Activated CD4-positive, alpha-beta T cell treated with anti-CD3 and anti-CD28 coated beads for 36 hours (primary cell): ENCODE measurements around the gene PTPRM. TPM values are rescaled to one million over a fixed set of nuclear protein-coding genes. Genes with fewer than 3 reads are reported as not detected.

Experiments
- ATAC-seq: fragments of 200-7000 bp; cut with Tn5 transposase; one replicate; pipeline ENCODE4 v1.10.0; 2021; ENCODE audit warnings: mild to moderate bottlenecking, moderate library complexity
- CTCF ChIA-PET: fragments of 350-600 bp; sonication (Branson Sonifier 250); formaldehyde crosslinking; loops from one replicate; lab custom pipeline; 2021; ENCODE audit warnings: antibody characterized with exemption; lab: Charles Lee
- POLR2A ChIA-PET: fragments of 350-600 bp; sonication (Branson Sonifier 250); formaldehyde crosslinking; loops from one replicate; lab custom pipeline; 2021; ENCODE audit warnings: antibody characterized with exemption, inconsistent platforms; lab: Charles Lee
- DNase-seq: peaks from one replicate; pipeline ENCODE4 v3.0.0-alpha.2; 2020
- H3K27ac Mint-ChIP-seq: one replicate; pipeline ENCODE4 v1.8.0; 2021; ENCODE audit warnings: mixed read lengths
- H3K27me3 Mint-ChIP-seq: one replicate; pipeline ENCODE4 v1.8.0; 2021; ENCODE audit warnings: mixed read lengths
- H3K36me3 Mint-ChIP-seq: one replicate; pipeline ENCODE4 v1.8.0; 2021; ENCODE audit warnings: low read depth, mixed read lengths
- H3K4me1 Mint-ChIP-seq: one replicate; pipeline ENCODE4 v1.8.0; 2021; ENCODE audit warnings: mixed read lengths
- H3K4me3 Mint-ChIP-seq: one replicate; pipeline ENCODE4 v1.8.0; 2021; ENCODE audit warnings: mild to moderate bottlenecking, moderate library complexity, mixed read lengths
- H3K9me3 Mint-ChIP-seq: one replicate; pipeline ENCODE4 v1.8.0; 2021; ENCODE audit warnings: low read depth, mixed read lengths
- intact Hi-C, 2 experiments: fragments of 100-400 bp; cut with DNase I in 1 of 2; cut with micrococcal nuclease in 1 of 2; formaldehyde crosslinking; loops; one replicate each; pipeline versions ENCODE4 v1.14.2 to v1.15.1; 2022 to 2024; cut with DNase I, micrococcal nuclease
- total RNA-seq, 2 experiments: library from RNA; stranded (reverse); gene quantifications; one replicate each; pipeline ENCODE4 v1.2.3, GENCODE V29; 2021

Gene PTPRM
- total RNA-seq, 2 experiments from 2014 or later, result 6.5 to 14.0 TPM

DNA sequence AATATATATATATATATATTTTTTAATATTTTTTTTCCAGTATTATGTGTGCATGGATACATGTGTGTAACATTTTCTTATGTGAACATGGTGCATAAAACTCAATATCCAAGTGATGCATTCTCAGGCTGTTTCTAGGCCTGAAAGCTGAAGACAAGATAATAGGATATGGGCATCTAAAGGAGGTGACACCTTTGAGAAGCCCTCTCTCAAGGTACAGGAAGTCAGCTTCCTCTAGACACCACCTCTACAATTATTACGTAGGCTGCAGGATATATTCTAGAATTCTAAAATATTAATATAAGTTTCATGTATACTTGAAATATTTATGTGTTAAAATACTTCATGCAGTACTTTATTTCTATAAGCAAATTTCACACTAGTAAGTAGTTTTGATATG lies 327.5 kb downstream of the PTPRM start:
- H3K9me3 Mint-ChIP-seq, result no peaks in the 10 kb centered on the region
- ChIA-PET POLR2A (no interaction called here), CTCF (interaction anchor here (0.7 kb wide), 1 partner anchor 11 kb away, joined by 3 read pairs; no protein-coding TSS in a partner anchor)
- H3K27ac Mint-ChIP-seq, result no peak overlapping the region
- intact Hi-C loops, result loop anchor here in 1 of 2 experiments (5.0 kb wide), 1 partner anchor 52 kb away; no protein-coding TSS in a partner anchor
- H3K36me3 Mint-ChIP-seq, result no peaks in the 10 kb centered on the region
- H3K4me3 Mint-ChIP-seq, result no peak overlapping the region
- no peaks in the 10 kb centered on the region for H3K27me3 Mint-ChIP-seq
- H3K4me1 Mint-ChIP-seq, result peaks cover 2% of the 10 kb centered on the region
- ATAC-seq (no peak), DNase-seq (no peak)

GRCh38 chr18:7895346-7895745 lies 328.2 kb downstream of the PTPRM start:
- H3K4me3 Mint-ChIP-seq, result no peak overlapping the region
- ATAC-seq (no peak), DNase-seq (no peak)
- no peaks in the 10 kb centered on the region for H3K36me3 Mint-ChIP-seq
- intact Hi-C loops, result no loop called here
- CTCF ChIA-PET, result no interaction called here
- no peaks in the 10 kb centered on the region for H3K9me3 Mint-ChIP-seq
- no peak overlapping the region for H3K27ac Mint-ChIP-seq
- H3K4me1 Mint-ChIP-seq, result no peaks in the 10 kb centered on the region
- POLR2A ChIA-PET, result no interaction called here
- H3K27me3 Mint-ChIP-seq, result no peaks in the 10 kb centered on the region

DNA sequence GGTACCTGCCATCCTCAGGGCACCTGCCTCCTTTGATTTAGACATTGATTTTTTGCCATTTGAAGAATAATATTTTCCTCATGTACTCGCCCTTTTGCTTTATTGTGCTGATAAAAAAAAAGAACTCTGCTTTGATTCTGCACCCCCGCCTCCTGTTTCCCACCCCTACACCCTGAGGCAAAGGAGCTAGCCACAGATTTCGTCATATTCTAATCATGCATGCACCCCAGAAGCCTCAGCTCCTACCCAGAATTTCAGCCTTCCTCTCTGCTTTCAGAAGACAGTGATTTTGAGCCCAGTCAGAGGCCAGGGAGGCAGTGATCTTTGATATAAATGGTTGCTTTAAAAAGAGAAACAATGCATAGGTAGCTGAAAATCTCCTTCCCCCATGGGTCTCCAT lies 329.0 kb downstream of the PTPRM start:
- no peaks in the 10 kb centered on the region for H3K27me3 Mint-ChIP-seq
- ATAC-seq, result no peak

DNA sequence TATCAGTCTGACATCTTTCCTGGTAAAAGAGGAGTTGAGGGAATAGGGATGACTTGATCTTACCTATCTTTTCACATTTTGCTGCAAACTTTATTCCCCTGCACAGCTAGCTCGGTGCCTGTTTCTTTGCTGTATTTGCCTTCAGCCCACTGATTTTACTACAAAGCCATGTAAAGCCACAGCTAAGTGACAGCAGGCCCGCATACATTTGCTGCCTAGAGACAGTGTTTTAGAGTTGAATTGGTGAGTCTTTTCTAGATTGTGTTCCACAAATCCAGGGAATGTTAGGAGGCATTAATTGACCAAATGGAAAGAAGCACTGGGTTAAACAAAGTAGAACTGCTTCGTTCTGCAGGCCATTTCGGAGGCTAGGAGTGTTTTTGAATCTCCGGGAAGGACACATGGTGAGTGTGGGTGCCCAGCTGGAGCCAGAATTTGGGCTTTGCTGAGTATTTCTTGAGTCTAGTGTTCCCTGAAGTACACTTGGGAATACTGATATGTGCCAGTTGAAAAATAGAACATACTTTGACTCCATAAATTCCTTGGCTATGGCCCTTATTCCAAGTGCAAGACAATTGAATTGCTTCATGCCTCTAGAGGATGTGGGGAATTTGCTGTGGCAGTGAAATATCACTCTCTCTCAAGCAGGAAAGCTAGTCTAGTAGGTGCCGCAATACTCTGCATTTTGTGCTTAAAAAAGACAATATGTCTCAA lies 329.8 kb downstream of the PTPRM start:
- no peaks in the 10 kb centered on the region for H3K36me3 Mint-ChIP-seq
- H3K27me3 Mint-ChIP-seq, result no peaks in the 10 kb centered on the region
- DNase-seq (no peak), ATAC-seq (no peak)
- ChIA-PET POLR2A (no interaction called here), CTCF (interaction anchor here (0.6 kb wide), 1 partner anchor 24 kb away, joined by 3 read pairs; no protein-coding TSS in a partner anchor)
- no peaks in the 10 kb centered on the region for H3K4me1 Mint-ChIP-seq
- H3K4me3 Mint-ChIP-seq, result no peak overlapping the region
- no peak overlapping the region for H3K27ac Mint-ChIP-seq
- no peaks in the 10 kb centered on the region for H3K9me3 Mint-ChIP-seq
- intact Hi-C loops, result no loop called here

More for the DNA sequence above, 329.0 kb downstream of the PTPRM start:
- Mint-ChIP-seq H3K4me1 (no peaks in the 10 kb centered on the region), H3K27ac (no peak overlapping the region), H3K9me3 (no peaks in the 10 kb centered on the region), H3K4me3 (no peak overlapping the region), H3K36me3 (no peaks in the 10 kb centered on the region)
- ChIA-PET POLR2A (no interaction called here), CTCF (no interaction called here)
- DNase-seq, result no peak
- intact Hi-C loops, result no loop called here

- CTCF ChIA-PET, result no interaction called here
These were observed 331.1 kb downstream of the PTPRM start for GRCh38 chr18:7898181-7898580.

GRCh38 chr18:7899078-7899477 lies 332.0 kb downstream of the PTPRM start:
- no peaks in the 10 kb centered on the region for H3K27me3 Mint-ChIP-seq
- H3K9me3 Mint-ChIP-seq, result no peaks in the 10 kb centered on the region
- DNase-seq (no peak), ATAC-seq (no peak)
- ChIA-PET CTCF (no interaction called here), POLR2A (no interaction called here)
- no peak overlapping the region for H3K27ac Mint-ChIP-seq
- H3K4me1 Mint-ChIP-seq, result no peaks in the 10 kb centered on the region
- intact Hi-C loops, result no loop called here
- H3K36me3 Mint-ChIP-seq, result no peaks in the 10 kb centered on the region
- no peak overlapping the region for H3K4me3 Mint-ChIP-seq

More at GRCh38 chr18:7898181-7898580, 331.1 kb downstream of the PTPRM start:
- H3K36me3 Mint-ChIP-seq, result no peaks in the 10 kb centered on the region
- no peaks in the 10 kb centered on the region for H3K9me3 Mint-ChIP-seq
- no peak overlapping the region for H3K4me3 Mint-ChIP-seq
- POLR2A ChIA-PET, result no interaction called here
- DNase-seq (no peak), ATAC-seq (no peak)
- H3K27ac Mint-ChIP-seq, result no peak overlapping the region
- H3K4me1 Mint-ChIP-seq, result no peaks in the 10 kb centered on the region
- no peaks in the 10 kb centered on the region for H3K27me3 Mint-ChIP-seq
- intact Hi-C loops, result no loop called here

DNA sequence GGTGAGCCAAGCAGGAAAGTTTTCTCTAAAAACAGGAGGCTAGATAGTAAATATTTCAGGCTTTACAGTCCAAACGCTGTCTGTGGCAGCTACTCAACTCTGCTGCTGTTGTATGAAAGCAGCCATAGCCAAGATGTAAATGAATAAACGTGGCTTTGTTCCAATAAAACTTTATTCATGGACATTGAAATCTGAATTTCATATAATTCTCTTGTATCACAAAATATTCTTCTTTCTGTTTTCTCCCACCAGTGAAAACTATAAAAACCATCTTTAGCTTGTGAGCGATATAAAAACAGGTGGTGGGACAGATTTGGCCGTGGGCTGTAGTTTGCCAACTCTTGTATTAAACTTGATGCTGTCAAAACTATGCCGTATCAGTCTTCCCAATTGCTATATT lies 333.0 kb downstream of the PTPRM start:
- Mint-ChIP-seq H3K36me3 (no peaks in the 10 kb centered on the region), H3K4me1 (no peaks in the 10 kb centered on the region), H3K9me3 (no peaks in the 10 kb centered on the region), H3K27ac (no peak overlapping the region), H3K27me3 (no peaks in the 10 kb centered on the region), H3K4me3 (no peak overlapping the region)
- CTCF ChIA-PET, result no interaction called here
- no peak for ATAC-seq
- DNase-seq, result no peak
- POLR2A ChIA-PET, result no interaction called here
- intact Hi-C loops, result no loop called here

DNA sequence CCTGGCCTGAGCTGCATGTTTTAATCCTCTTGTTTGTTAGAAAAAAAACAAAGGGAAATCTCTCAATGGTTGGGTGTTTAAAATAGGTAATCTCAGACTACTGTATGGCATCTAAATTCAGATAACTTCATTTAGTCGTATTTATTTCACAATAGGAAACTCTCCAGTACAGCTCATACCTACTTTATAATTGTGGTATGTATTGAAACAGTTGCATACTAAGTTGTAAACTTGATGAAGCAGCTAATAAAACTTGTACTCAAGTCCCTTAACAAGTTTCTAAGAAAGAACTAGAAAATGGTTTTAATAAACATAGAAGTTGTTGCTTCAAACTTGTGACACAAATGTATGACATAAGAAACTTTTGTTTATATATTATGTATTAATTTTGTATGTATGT lies 334.5 kb downstream of the PTPRM start:
- Mint-ChIP-seq H3K27me3 (no peaks in the 10 kb centered on the region), H3K9me3 (no peaks in the 10 kb centered on the region), H3K4me1 (no peaks in the 10 kb centered on the region), H3K4me3 (no peak overlapping the region), H3K36me3 (no peaks in the 10 kb centered on the region), H3K27ac (no peak overlapping the region)
- ChIA-PET POLR2A (no interaction called here), CTCF (no interaction called here)
- DNase-seq (no peak), ATAC-seq (no peak)
- intact Hi-C loops, result no loop called here

GRCh38 chr18:7902399-7902839 lies 335.3 kb downstream of the PTPRM start:
- DNase-seq, result no peak
- Mint-ChIP-seq H3K4me1 (no peaks in the 10 kb centered on the region), H3K9me3 (no peaks in the 10 kb centered on the region), H3K27me3 (no peaks in the 10 kb centered on the region), H3K36me3 (no peaks in the 10 kb centered on the region), H3K4me3 (no peak overlapping the region), H3K27ac (no peak overlapping the region)
- CTCF ChIA-PET, result interaction anchor here (0.8 kb wide), 1 partner anchor 115 kb away, joined by 3 read pairs; no protein-coding TSS in a partner anchor
- POLR2A ChIA-PET, result no interaction called here
- no peak for ATAC-seq
- intact Hi-C loops, result no loop called here

DNA sequence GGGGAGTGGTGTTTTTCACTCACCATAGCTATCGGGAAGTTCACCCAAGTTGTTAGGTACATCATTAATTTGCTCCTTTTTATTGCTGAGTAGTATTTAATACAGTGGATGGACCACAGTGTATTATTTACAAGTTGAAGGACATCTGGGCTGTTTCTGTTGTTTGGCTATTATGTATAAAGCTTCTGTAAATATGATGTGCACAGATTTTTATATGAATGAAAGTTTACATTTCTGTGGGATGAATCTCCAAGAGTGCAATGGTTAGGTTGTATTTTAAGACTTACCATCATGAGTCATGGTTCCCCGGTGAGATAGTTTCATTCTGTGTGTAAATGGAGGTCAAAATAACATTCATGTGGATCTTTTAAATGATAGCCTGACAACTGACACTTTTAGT lies 337.4 kb downstream of the PTPRM start:
- Mint-ChIP-seq H3K4me3 (no peak overlapping the region), H3K36me3 (no peaks in the 10 kb centered on the region), H3K9me3 (no peaks in the 10 kb centered on the region), H3K4me1 (no peaks in the 10 kb centered on the region), H3K27ac (no peak overlapping the region), H3K27me3 (no peaks in the 10 kb centered on the region)
- ChIA-PET CTCF (interaction anchor here (0.6 kb wide), 1 partner anchor 384 kb away, joined by 3 read pairs; no protein-coding TSS in a partner anchor), POLR2A (no interaction called here)
- ATAC-seq (peak; percentile 44), DNase-seq (no peak)
- intact Hi-C loops, result no loop called here

DNA sequence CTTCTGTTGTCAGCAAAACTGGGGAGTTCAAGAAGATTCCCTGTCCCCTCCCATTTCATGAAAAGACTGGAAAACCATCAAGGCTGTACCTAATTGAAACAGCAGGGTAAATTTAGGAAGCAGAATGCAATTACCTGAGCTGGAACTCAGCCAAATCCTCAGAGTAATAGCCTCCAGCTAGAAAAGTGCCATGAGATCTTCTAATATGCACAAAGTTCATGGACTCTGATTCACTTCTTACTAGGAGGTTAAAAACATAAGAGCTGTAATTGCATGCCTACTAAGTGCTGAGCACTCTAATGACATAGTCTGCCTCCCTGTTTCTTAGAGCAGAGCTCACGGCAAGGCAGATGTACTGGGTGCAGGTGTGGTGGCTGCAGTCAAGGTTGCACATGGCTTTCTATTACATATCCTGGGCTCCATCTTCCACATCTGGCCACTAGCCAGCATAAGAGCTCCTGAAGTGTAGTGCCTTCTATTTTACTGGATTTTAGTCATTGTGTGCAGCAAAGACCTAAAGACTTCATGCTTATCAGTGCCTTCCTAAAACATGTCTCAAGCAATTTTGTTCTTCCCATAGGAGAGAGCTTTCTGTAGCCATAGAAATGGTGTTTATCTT lies 341.7 kb downstream of the PTPRM start:
- Mint-ChIP-seq H3K27me3 (no peaks in the 10 kb centered on the region), H3K27ac (no peak overlapping the region), H3K9me3 (no peaks in the 10 kb centered on the region), H3K4me1 (no peaks in the 10 kb centered on the region), H3K4me3 (no peak overlapping the region), H3K36me3 (no peaks in the 10 kb centered on the region)
- intact Hi-C loops, result no loop called here
- ChIA-PET CTCF (interaction anchor here (1.5 kb wide), 1 partner anchor 480 kb away, joined by 3 read pairs; no protein-coding TSS in a partner anchor), POLR2A (no interaction called here)
- no peak for ATAC-seq
- DNase-seq, result no peak
